Frontal cortex (tissue), 4 donors: ENCODE measurements around the gene RIPK1. TPM values are rescaled to one million over a fixed set of nuclear protein-coding genes. Genes with fewer than 3 reads are reported as not detected.
"Not testable (repeated sequence)": the region's sequence is repeated elsewhere in the genome, so short reads cannot be mapped to it uniquely, and the experiment has no call there.

Source experiments
- DNase-seq, 2 donors: peaks; one replicate each; pipeline ENCODE4 v3.0.0; 2012; ENCODE audit warnings: low spot score in 2 of 2
- FAIRE-seq: peaks from 2 replicates; lab custom pipeline; 2012; peaks lifted over from hg19 to GRCh38; lab: Jason Lieb, UNC
- total RNA-seq: library from RNA; depleted of rRNA; stranded (reverse); fragments of >200 nt; gene quantifications from one replicate; pipeline ENCODE4 v1.2.3, GENCODE V29; 2014
- donor health status: control.
- donor health status: control.
- donor health status: control.

Gene RIPK1
- total RNA-seq, result 7.3 TPM

GRCh38 chr6:3068329-3069214, at the start of gene RIPK1:
TSS of gene RIPK1 (plus strand) at chr6:3068494. CDS start at chr6:3076824, 8,330 bp downstream.
- no peak for FAIRE-seq
- peak; percentile 93 to 95 for DNase-seq

GRCh38 chr6:3019065-3019464, 49.2 kb upstream of the RIPK1 start:
- DNase-seq (no peak), FAIRE-seq (no peak)

GRCh38 chr6:3019749-3020320, 48.5 kb upstream of the RIPK1 start:
- FAIRE-seq, result no peak
- DNase-seq, result no peak

- DNase-seq, result not testable (repeated sequence)
Observed at GRCh38 chr6:3020976-3021598, 47.2 kb upstream of the RIPK1 start.

GRCh38 chr6:3022765-3023662, 45.3 kb upstream of the RIPK1 start:
- no peak for DNase-seq

More at GRCh38 chr6:3020976-3021598, 47.2 kb upstream of the RIPK1 start:
- FAIRE-seq, result not testable (repeated sequence)

GRCh38 chr6:3023663-3024483, 44.4 kb upstream of the RIPK1 start:
- DNase-seq (peak; percentile 56 to 57), FAIRE-seq (no peak)

More at GRCh38 chr6:3022765-3023662, 45.3 kb upstream of the RIPK1 start:
- FAIRE-seq, result no peak

- DNase-seq (no peak), FAIRE-seq (no peak)
Observed at GRCh38 chr6:3026791-3027626, 41.3 kb upstream of the RIPK1 start.

- not testable (repeated sequence) for FAIRE-seq
Observed at GRCh38 chr6:3028156-3028555, 40.1 kb upstream of the RIPK1 start.

GRCh38 chr6:3031857-3032640, 36.2 kb upstream of the RIPK1 start:
- FAIRE-seq, result no peak
- no peak for DNase-seq

More at GRCh38 chr6:3028156-3028555, 40.1 kb upstream of the RIPK1 start:
- not testable (repeated sequence) for DNase-seq

GRCh38 chr6:3032986-3033385, 35.3 kb upstream of the RIPK1 start:
- no peak for FAIRE-seq
- DNase-seq, result no peak

- FAIRE-seq, result no peak
Observed at GRCh38 chr6:3033652-3034051, 34.6 kb upstream of the RIPK1 start.

GRCh38 chr6:3035397-3035796, 32.9 kb upstream of the RIPK1 start:
- FAIRE-seq (no peak), DNase-seq (no peak)

More at GRCh38 chr6:3033652-3034051, 34.6 kb upstream of the RIPK1 start:
- no peak for DNase-seq

- no peak for FAIRE-seq
- no peak for DNase-seq
Observed at GRCh38 chr6:3036861-3037637, 31.2 kb upstream of the RIPK1 start.

- DNase-seq, result no peak
- no peak for FAIRE-seq
Observed at GRCh38 chr6:3037638-3038365, 30.5 kb upstream of the RIPK1 start.

- DNase-seq (no peak), FAIRE-seq (no peak)
Observed at GRCh38 chr6:3039384-3039783, 28.9 kb upstream of the RIPK1 start.

GRCh38 chr6:3041147-3041546, 27.1 kb upstream of the RIPK1 start:
- FAIRE-seq, result no peak

More at GRCh38 chr6:3041147-3041546, 27.1 kb upstream of the RIPK1 start:
- DNase-seq, result no peak
